KOPT-K1 (cell line): ENCODE results near the gene ST7.
"Not testable (repeated sequence)": the region's sequence is repeated elsewhere in the genome, so short reads cannot be mapped to it uniquely, and the experiment has no call there.

Source experiments
- H3K27ac ChIP-seq: fragments of 200-600 bp; sonication (generic); 2 replicates; pipeline ENCODE4 v1.5.1; 2016; ENCODE audit warnings: antibody characterized with exemption, mild to moderate bottlenecking, low read depth, low read length; ENCODE audit not compliant: poor library complexity, severe bottlenecking
- H3K36me3 ChIP-seq: fragments of 200-600 bp; sonication (generic); 2 replicates; pipeline ENCODE4 v1.5.1; 2017; ENCODE audit warnings: antibody characterized with exemption, mild to moderate bottlenecking, low read length, moderate library complexity; ENCODE audit not compliant: insufficient read depth
- H3K9me3 ChIP-seq: fragments of 200-600 bp; sonication (generic); 2 replicates; pipeline ENCODE4 v1.5.1; 2017; ENCODE audit warnings: antibody characterized with exemption, low read length, mild to moderate bottlenecking; ENCODE audit not compliant: insufficient read depth, poor library complexity, severe bottlenecking

Gene ST7

DNA sequence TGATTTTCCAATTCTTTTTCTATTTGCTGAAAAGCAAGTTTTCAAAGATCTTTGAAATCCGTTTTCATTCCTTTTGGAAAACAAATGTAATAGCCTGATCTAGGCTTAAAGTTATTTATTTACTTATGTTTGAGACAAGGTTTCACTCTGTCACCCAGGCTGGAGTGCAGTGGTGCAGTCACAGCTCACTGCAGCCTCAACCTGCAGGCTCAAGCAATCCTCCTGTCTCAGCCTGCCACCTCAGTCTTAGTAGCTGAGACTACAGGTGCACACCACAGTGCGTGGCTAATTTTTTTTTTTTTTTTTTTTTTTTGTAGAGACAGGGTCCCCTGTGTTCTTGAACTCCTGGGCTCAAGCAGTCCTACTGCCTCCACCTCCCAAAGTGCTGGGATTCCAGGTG lies 4.6 kb downstream of the ST7 start:
- no peaks in the 10 kb centered on the region for H3K9me3 ChIP-seq
- no peaks in the 10 kb centered on the region for H3K36me3 ChIP-seq
- no peak overlapping the region for H3K27ac ChIP-seq

- not testable (repeated sequence) for H3K27ac ChIP-seq, H3K9me3 ChIP-seq, H3K36me3 ChIP-seq
Observed at GRCh38 chr7:116961966-116962673, 8.8 kb downstream of the ST7 start.

- Histone ChIP-seq H3K9me3 (no peaks in the 10 kb centered on the region), H3K36me3 (no peaks in the 10 kb centered on the region), H3K27ac (no peak overlapping the region)
Observed at GRCh38 chr7:116963234-116963633, 9.9 kb downstream of the ST7 start.

DNA sequence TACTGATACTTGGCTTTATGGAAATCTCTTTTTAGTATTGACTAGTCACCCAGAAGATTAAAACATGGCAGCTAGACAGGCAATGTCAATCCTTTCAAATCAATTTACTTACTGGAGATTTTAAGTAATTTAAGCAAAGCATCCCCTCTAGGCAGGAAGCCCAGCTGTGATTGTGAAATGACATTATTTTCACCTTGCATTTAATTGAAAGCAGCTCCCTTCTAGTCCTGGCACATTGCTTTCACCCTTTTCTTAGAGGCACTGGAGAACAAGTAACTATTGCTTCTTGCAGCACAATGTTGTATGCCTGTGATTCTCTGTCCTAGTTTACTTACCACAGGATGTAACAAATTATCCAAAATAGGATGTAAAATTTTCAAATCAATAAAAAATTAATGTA lies 13.3 kb downstream of the ST7 start:
- Histone ChIP-seq H3K9me3 (no peaks in the 10 kb centered on the region), H3K36me3 (no peaks in the 10 kb centered on the region), H3K27ac (no peak overlapping the region)

DNA sequence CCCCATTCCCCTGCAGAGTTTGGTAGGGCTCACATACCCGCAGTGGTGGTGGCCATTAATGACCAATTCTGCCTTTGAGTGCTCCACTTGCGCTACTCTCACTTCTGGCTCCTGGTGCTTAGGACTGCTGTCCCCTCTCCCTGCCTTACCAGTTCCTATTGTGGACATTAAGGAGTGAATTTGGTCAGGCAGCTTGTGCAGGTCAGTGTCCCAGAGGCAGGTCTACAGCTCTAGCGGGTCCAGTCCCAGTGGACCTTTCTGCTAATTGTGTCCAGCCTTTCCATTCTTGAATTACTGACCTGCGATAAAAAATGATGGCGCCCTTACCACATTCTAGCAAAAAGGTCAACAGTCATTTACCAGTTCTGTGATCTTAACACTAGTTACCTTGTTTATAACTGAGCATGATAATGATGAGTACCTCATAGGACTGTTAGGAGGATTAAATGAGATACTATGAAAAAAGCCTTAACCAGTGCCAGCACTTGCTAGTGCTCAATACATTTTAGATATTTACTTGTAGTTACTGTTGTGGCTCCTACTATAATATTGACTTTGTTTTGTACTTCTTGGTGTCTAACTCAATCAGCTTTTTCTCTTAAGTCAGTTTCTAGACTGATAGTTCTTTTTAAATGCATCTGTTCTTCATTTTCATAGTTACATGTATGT lies 14.1 kb downstream of the ST7 start:
- no peaks in the 10 kb centered on the region for H3K9me3 ChIP-seq
- H3K36me3 ChIP-seq: no peaks in the 10 kb centered on the region
- H3K27ac ChIP-seq: no peak overlapping the region

GRCh38 chr7:116967983-116968382 lies 14.7 kb downstream of the ST7 start:
- H3K36me3 ChIP-seq: no peaks in the 10 kb centered on the region
- no peaks in the 10 kb centered on the region for H3K9me3 ChIP-seq
- no peak overlapping the region for H3K27ac ChIP-seq

- Histone ChIP-seq H3K36me3 (no peaks in the 10 kb centered on the region), H3K27ac (no peak overlapping the region), H3K9me3 (no peaks in the 10 kb centered on the region)
Observed at GRCh38 chr7:116968631-116969030, 15.3 kb downstream of the ST7 start.

DNA sequence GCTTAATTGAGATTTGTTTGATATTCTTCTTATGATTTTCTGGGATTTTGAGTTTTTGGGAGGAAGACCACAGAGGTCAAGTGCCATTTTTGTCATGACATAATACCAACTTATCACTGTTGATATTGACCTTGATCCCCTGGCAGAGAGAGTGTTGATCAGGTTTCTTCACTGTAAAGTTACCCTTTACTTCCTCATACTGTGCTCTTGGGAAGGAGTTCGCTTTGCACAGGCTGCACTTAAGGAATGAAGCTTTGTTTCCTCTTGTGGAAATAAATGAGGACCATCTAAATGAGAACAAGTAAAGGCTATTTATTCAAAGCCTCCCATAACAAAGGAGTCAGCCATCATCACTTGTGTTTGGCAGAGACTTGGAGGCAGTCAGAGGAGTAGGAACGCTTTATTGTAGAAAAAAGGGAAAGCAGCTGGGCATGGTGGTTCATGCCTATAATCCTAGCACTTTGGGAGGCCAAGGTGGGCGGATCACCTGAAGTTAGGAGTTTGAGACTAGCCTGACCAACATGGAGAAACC lies 16.1 kb downstream of the ST7 start:
- Histone ChIP-seq H3K9me3 (no peaks in the 10 kb centered on the region), H3K27ac (no peak overlapping the region), H3K36me3 (no peaks in the 10 kb centered on the region)

- H3K9me3 ChIP-seq: no peaks in the 10 kb centered on the region
- H3K36me3 ChIP-seq: no peaks in the 10 kb centered on the region
- no peak overlapping the region for H3K27ac ChIP-seq
Observed at GRCh38 chr7:116970238-116970910, 17.1 kb downstream of the ST7 start.

- H3K36me3 ChIP-seq, H3K27ac ChIP-seq, H3K9me3 ChIP-seq: not testable (repeated sequence)
Observed at GRCh38 chr7:116971153-116971552, 17.9 kb downstream of the ST7 start.

GRCh38 chr7:116971869-116972268 lies 18.6 kb downstream of the ST7 start:
- no peak overlapping the region for H3K27ac ChIP-seq
- H3K36me3 ChIP-seq: no peaks in the 10 kb centered on the region
- H3K9me3 ChIP-seq: no peaks in the 10 kb centered on the region

- H3K9me3 ChIP-seq, H3K36me3 ChIP-seq, H3K27ac ChIP-seq: not testable (repeated sequence)
Observed at GRCh38 chr7:116975024-116975423, 21.7 kb downstream of the ST7 start.

DNA sequence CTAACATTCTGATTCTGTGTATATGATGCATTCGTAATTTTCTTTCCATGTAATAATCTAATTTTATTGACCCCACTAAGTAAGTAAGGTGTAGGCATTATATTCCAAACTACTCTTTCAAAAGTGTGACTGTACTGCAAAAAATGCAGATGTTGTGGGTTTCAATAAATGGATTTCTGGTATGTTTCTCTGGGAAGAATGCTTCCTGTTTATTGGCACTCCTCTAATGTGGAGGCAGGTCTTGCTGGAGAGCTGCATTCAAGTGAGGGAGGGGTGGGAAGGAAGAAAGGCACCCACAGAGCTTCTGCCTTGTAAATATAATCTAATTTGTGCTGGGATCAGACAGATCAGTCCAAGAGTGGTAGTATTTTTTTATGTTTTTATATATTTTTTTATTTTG lies 23.9 kb downstream of the ST7 start:
- H3K9me3 ChIP-seq: no peaks in the 10 kb centered on the region
- H3K27ac ChIP-seq: no peak overlapping the region

DNA sequence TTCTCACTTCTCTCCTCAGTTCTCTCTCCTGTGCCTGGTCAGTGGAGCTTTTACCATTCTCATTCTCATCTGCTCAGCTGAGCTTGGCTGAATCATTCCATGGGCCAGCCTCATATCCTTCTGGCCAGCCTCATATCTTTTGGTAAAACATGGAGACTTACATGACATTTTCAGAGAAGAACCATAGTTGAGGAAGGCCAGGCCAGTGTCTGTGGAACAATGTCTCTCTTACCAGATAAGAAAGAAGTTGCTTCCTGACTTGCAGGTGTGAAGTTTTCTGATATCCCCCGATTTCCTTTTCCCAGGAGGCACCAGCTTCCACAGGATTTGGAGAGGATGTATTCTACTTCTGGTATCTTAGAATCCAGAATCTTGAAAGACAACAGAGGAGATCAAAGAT lies 24.7 kb downstream of the ST7 start:
- no peaks in the 10 kb centered on the region for H3K36me3 ChIP-seq
- H3K9me3 ChIP-seq: no peaks in the 10 kb centered on the region
- H3K27ac ChIP-seq: no peak overlapping the region

More for the DNA sequence above, 23.9 kb downstream of the ST7 start:
- H3K36me3 ChIP-seq: no peaks in the 10 kb centered on the region

- no peaks in the 10 kb centered on the region for H3K9me3 ChIP-seq
- H3K36me3 ChIP-seq: no peaks in the 10 kb centered on the region
- H3K27ac ChIP-seq: no peak overlapping the region
Observed at GRCh38 chr7:116979430-116979829, 26.1 kb downstream of the ST7 start.
